ENCODE data around the gene ENC1.
"Not testable (repeated sequence)": the region's sequence is repeated elsewhere in the genome, so short reads cannot be mapped to it uniquely, and the experiment has no call there.

DNA sequence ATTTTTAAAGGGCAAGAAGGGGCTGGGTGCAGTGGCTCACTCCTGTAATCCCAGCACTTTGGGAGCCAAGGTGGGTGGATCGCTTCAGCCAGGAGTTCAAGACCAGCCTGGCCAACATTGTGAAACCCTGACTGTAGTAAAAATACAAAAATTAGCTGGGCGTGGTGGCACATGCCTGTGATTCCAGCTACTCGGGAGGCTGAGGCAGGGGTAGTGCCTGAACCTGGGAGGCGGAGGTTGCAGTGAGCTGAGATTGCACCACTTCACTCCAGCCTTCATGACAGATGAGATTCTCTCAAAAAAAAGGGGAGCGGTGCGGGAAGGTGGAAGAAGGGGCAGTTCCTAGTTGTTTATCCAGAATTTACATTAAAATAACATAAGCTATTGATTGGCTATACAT lies 35.9 kb upstream of the ENC1 start:
- not testable (repeated sequence) for TF ChIP-seq POLR2A (IDR thresholded peaks at IDR 0.05)
- TF ChIP-seq, protein P1, sequence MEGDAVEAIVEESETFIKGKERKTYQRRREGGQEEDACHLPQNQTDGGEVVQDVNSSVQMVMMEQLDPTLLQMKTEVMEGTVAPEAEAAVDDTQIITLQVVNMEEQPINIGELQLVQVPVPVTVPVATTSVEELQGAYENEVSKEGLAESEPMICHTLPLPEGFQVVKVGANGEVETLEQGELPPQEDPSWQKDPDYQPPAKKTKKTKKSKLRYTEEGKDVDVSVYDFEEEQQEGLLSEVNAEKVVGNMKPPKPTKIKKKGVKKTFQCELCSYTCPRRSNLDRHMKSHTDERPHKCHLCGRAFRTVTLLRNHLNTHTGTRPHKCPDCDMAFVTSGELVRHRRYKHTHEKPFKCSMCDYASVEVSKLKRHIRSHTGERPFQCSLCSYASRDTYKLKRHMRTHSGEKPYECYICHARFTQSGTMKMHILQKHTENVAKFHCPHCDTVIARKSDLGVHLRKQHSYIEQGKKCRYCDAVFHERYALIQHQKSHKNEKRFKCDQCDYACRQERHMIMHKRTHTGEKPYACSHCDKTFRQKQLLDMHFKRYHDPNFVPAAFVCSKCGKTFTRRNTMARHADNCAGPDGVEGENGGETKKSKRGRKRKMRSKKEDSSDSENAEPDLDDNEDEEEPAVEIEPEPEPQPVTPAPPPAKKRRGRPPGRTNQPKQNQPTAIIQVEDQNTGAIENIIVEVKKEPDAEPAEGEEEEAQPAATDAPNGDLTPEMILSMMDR (IDR thresholded peaks at IDR 0.05) = not testable (repeated sequence)

All from thyroid gland (tissue), 4 donors.